ENCODE results near the gene EXOC4.

The EXOC4 gene

DNA sequence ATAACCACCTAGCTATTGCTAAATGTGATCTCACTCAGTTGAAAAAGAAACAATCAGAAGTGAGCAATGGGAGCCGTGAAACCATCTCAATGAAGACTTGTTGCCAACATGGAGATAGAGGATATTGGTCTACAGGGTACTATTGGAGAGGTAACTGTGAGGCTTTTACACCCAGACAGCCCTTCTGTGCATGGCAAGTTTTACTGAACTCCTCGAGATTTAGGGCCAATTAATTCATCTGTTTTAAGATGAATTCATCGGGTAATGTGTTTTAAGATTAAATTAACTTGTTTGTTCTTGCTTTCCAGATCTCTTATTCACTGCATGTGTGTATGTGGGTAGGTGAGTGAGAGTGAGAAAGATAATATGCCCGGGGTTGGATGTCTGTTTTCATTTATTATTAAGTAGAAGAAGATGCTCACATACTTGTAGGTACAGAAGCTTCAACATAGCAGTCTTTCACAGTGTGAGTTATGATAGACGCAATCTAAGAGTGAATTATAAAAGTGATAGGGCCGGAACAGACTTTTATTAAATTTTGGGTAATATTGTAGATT lies 323.8 kb downstream of the EXOC4 start:
- H3K27me3 ChIP-seq (ENCODE audit: control insufficient read depth in 1 of 2, insufficient read depth in 2 of 2, low read length in 2 of 2), result no peaks in the 10 kb centered on the region
- H3K27ac ChIP-seq (ENCODE audit: low read depth, low read length), result no peak overlapping the region
- no peak overlapping the region for H3K9ac ChIP-seq (ENCODE audit: low read length)
- no peaks in the 10 kb centered on the region for H3K9me3 ChIP-seq (ENCODE audit: low read length)
- H3K4me1 ChIP-seq (ENCODE audit: insufficient read depth, low read length), result no peaks in the 10 kb centered on the region
- no peak overlapping the region for H3K4me3 ChIP-seq (ENCODE audit: low read depth in 1 of 2, low read length in 2 of 2)
- H3K36me3 ChIP-seq (ENCODE audit: insufficient read depth, low read length), result no peaks in the 10 kb centered on the region

DNA sequence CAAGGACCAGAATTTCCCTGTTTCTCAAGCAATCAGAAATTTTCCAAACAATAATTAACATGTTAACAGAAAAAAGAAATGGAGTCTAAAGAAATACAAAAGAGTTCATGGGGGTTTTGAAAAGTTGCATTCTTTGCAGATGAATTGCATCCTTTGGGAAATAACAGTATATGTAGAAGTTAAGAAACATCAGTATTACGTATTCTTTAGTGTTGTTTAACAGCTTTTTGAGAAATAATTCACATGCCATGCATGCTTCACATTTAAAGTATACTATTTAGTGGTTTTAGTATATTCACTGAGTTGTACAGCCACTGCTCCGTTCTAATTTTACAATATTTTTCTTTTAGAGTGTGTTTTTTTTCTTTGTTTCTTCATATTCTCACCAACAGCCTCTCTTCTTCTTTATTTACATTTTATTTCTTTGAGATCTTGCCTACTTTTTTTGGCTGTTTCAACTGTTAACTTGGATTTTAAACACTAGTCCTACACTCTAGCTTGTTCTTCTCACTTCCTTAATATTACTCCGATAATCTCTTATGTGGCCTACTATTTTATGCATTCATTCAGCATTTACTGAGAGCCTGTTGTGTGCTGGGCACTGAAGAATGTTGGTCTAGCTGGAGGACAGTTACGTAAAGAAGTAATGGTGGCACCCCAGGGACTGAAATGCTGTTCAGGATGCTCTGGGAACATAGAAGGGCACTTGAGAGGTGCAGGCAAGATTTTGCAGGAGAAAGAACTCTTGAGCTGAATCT lies 330.1 kb downstream of the EXOC4 start:
- Histone ChIP-seq H3K36me3 (ENCODE audit: insufficient read depth, low read length) (no peaks in the 10 kb centered on the region), H3K27me3 (ENCODE audit: control insufficient read depth in 1 of 2, insufficient read depth in 2 of 2, low read length in 2 of 2) (no peaks in the 10 kb centered on the region), H3K9me3 (ENCODE audit: low read length) (no peaks in the 10 kb centered on the region), H3K27ac (ENCODE audit: low read depth, low read length) (no peak overlapping the region), H3K4me3 (ENCODE audit: low read depth in 1 of 2, low read length in 2 of 2) (no peak overlapping the region), H3K9ac (ENCODE audit: low read length) (no peak overlapping the region), H3K4me1 (ENCODE audit: insufficient read depth, low read length) (no peaks in the 10 kb centered on the region)

DNA sequence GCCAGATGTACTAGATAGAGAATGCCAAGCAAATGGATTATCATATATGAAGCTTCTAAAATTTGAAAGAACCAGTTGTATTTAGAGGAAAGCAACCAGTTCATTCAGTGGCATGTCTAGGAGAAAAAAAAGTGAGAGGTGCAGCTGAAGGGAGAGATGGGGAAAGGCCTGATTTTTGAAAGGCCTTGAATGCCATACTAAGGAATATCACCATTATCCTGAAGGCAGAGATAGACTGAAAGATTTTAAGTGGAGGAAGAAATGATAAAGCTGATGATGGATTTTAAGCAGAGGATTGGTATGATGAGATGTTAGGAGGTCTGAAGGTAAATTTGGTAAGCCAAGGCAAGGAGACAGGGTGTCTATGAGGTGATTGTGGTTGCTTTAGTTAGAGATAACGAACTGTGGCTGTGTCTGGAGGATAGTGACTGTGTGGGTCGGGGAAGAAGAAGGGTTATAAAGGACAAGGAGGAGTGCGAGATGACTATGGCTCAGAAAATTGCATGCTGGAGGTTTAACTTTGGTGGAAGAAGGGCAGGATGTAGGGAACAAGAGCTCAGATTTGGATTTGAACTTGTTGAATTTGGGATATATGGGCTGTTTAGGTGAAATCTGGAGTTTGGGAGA lies 330.8 kb downstream of the EXOC4 start:
- Histone ChIP-seq H3K4me1 (ENCODE audit: insufficient read depth, low read length) (no peaks in the 10 kb centered on the region), H3K4me3 (ENCODE audit: low read depth in 1 of 2, low read length in 2 of 2) (no peak overlapping the region), H3K9ac (ENCODE audit: low read length) (no peak overlapping the region), H3K27ac (ENCODE audit: low read depth, low read length) (no peak overlapping the region), H3K9me3 (ENCODE audit: low read length) (no peaks in the 10 kb centered on the region), H3K27me3 (ENCODE audit: control insufficient read depth in 1 of 2, insufficient read depth in 2 of 2, low read length in 2 of 2) (no peaks in the 10 kb centered on the region), H3K36me3 (ENCODE audit: insufficient read depth, low read length) (no peaks in the 10 kb centered on the region)

DNA sequence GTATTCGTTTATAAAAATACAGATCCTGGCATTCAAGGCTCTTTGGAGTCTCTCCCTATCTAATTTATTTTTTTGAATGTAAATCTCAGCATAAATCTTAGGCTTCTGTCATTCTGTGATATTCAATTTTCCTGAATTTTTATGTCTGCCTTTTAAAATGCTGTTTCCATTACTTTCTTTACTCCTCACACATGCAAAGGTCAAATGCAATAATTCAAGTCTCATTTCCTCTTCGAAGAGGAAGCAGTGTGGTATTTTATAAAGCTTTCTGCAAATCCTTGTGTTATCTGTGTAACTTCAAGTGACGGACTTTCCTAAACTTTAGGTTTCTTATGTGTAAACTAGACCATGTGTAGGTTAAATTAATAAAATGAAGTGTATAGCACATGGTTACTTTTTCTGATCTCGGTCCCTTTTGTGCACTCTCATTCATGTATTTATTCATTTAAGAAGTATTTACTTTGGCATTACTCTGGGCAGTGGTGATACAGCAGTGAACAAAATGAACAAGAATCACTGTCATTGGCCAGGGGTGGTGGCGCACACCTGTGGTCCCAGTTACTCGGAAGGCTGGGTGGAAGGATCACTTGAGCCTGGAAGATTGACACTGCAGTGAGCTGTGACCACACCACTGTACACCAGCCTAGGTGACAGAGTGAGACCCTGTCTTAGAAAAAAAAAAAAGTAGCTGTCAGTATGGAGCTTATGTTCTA lies 332.2 kb downstream of the EXOC4 start:
- Histone ChIP-seq H3K9ac (ENCODE audit: low read length) (no peak overlapping the region), H3K27ac (ENCODE audit: low read depth, low read length) (no peak overlapping the region), H3K27me3 (ENCODE audit: control insufficient read depth in 1 of 2, insufficient read depth in 2 of 2, low read length in 2 of 2) (no peaks in the 10 kb centered on the region), H3K4me3 (ENCODE audit: low read depth in 1 of 2, low read length in 2 of 2) (no peak overlapping the region), H3K4me1 (ENCODE audit: insufficient read depth, low read length) (no peaks in the 10 kb centered on the region), H3K36me3 (ENCODE audit: insufficient read depth, low read length) (no peaks in the 10 kb centered on the region), H3K9me3 (ENCODE audit: low read length) (no peaks in the 10 kb centered on the region)

DNA sequence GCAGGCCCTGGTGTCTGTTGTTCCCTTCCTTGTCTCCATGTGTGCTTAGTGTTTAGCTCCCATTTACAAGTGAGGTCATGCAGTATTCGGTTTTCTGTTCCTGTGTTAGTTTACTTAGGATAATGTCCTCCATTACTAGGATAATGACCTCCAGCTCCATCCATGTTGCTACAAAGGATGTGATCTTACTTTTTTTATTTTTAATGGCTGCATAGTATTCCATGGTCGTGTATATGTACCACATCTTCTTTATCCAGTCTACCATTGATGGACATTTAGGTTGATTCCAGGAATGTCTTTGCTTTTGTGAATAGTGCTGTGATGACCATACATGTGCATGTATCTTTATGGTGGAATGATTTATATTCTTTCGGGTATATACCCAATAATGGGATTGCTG lies 333.4 kb downstream of the EXOC4 start:
- H3K9ac ChIP-seq (ENCODE audit: low read length), result no peak overlapping the region
- no peaks in the 10 kb centered on the region for H3K36me3 ChIP-seq (ENCODE audit: insufficient read depth, low read length)
- no peaks in the 10 kb centered on the region for H3K27me3 ChIP-seq (ENCODE audit: control insufficient read depth in 1 of 2, insufficient read depth in 2 of 2, low read length in 2 of 2)
- no peaks in the 10 kb centered on the region for H3K4me1 ChIP-seq (ENCODE audit: insufficient read depth, low read length)
- no peak overlapping the region for H3K27ac ChIP-seq (ENCODE audit: low read depth, low read length)
- H3K4me3 ChIP-seq (ENCODE audit: low read depth in 1 of 2, low read length in 2 of 2), result no peak overlapping the region
- H3K9me3 ChIP-seq (ENCODE audit: low read length), result no peaks in the 10 kb centered on the region

DNA sequence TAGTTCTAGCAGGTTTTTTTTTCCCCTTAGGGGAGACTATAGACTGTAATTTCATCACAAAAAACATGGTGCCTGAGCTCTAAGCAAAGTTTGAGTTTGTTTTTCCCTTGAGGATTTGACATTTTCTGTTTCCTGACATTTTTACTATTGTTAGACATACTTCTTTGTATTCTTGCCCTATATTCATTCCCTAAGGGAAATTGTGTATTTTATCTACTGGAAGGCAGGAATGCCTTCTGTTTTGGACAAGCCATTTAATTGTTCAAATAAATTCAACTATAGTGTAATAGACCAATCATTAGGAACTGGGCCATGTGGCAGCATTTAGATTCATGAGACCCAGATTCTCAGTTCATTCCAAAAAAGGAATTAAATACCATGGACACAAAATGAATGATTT lies 335.0 kb downstream of the EXOC4 start:
- Histone ChIP-seq H3K27me3 (ENCODE audit: control insufficient read depth in 1 of 2, insufficient read depth in 2 of 2, low read length in 2 of 2) (no peaks in the 10 kb centered on the region), H3K9me3 (ENCODE audit: low read length) (no peaks in the 10 kb centered on the region), H3K27ac (ENCODE audit: low read depth, low read length) (no peak overlapping the region), H3K36me3 (ENCODE audit: insufficient read depth, low read length) (no peaks in the 10 kb centered on the region), H3K4me3 (ENCODE audit: low read depth in 1 of 2, low read length in 2 of 2) (no peak overlapping the region), H3K9ac (ENCODE audit: low read length) (no peak overlapping the region), H3K4me1 (ENCODE audit: insufficient read depth, low read length) (no peaks in the 10 kb centered on the region)

DNA sequence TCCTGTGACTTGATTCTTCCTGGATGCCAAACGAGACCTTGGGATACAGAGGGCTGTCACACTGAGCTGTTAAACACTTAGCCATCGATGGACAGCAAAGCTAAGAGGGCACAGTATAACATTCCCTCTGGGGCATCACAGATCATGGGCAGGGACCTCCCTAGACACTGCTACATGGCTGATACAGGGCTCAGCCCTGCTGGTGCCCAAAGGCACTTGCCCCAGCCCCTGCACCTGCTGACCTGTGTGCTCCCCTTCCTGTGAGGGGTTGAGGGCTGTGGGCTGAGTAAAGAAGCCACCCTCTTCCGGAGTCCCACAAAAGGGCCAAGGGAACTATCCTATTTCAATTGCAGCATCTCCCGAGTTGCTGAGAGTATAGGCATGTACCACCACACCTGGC lies 337.9 kb downstream of the EXOC4 start:
- Histone ChIP-seq H3K4me3 (ENCODE audit: low read depth in 1 of 2, low read length in 2 of 2) (no peak overlapping the region), H3K9ac (ENCODE audit: low read length) (no peak overlapping the region), H3K9me3 (ENCODE audit: low read length) (no peaks in the 10 kb centered on the region), H3K36me3 (ENCODE audit: insufficient read depth, low read length) (no peaks in the 10 kb centered on the region), H3K4me1 (ENCODE audit: insufficient read depth, low read length) (no peaks in the 10 kb centered on the region), H3K27me3 (ENCODE audit: control insufficient read depth in 1 of 2, insufficient read depth in 2 of 2, low read length in 2 of 2) (no peaks in the 10 kb centered on the region), H3K27ac (ENCODE audit: low read depth, low read length) (no peak overlapping the region)

DNA sequence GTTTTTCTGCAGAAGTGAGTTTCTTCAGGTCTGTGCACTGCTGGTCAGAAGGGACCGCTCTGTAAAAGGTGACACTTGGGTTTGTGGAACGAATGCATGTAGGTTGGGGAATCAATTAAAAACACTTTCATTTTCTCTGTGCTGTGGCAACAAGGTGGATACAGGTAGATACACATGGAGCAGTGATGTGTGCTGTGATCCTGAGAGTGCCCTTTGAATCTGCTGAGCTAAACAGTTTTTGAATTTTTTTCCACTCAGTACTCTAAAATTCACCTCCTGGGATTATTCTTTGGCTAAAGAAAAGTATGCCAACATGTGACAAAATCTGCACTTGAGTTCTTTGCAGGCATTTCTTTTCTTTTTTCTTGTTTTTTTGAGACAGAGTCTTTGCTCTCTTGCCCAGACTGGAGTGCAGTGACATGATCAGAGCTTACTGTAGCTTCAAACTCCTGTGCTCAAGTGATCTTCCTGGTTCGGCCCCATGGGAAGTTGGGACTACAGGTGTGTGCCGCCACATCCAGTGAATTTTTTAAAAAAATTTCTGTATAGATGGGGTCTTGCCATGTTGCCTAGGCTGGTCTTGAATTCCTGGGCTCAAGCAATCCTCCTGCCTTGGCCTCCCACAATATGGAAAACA lies 338.9 kb downstream of the EXOC4 start:
- H3K4me3 ChIP-seq (ENCODE audit: low read depth in 1 of 2, low read length in 2 of 2), result no peak overlapping the region
- H3K27ac ChIP-seq (ENCODE audit: low read depth, low read length), result no peak overlapping the region
- no peaks in the 10 kb centered on the region for H3K36me3 ChIP-seq (ENCODE audit: insufficient read depth, low read length)
- no peak overlapping the region for H3K9ac ChIP-seq (ENCODE audit: low read length)
- H3K4me1 ChIP-seq (ENCODE audit: insufficient read depth, low read length), result no peaks in the 10 kb centered on the region
- H3K9me3 ChIP-seq (ENCODE audit: low read length), result no peaks in the 10 kb centered on the region
- no peaks in the 10 kb centered on the region for H3K27me3 ChIP-seq (ENCODE audit: control insufficient read depth in 1 of 2, insufficient read depth in 2 of 2, low read length in 2 of 2)

DNA sequence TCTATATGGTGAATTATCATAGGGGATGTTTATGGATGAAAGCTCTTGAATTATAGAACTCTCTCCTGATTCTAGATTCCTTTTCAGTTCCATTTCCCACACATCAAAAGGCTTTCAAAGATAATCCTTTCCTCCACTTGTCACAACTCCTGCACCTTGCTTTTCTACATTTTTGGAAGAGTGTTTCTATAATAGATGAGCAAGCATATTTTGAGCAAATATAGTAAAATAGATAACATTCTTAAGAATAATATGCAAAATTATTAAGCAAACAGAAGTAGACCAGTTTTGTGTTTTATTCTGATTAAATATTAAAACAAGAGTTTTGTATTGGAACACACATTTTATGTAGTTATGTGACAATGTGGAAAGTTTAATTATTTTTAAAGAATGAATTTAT lies 340.7 kb downstream of the EXOC4 start:
- Histone ChIP-seq H3K4me1 (ENCODE audit: insufficient read depth, low read length) (no peaks in the 10 kb centered on the region), H3K9ac (ENCODE audit: low read length) (no peak overlapping the region), H3K27me3 (ENCODE audit: control insufficient read depth in 1 of 2, insufficient read depth in 2 of 2, low read length in 2 of 2) (no peaks in the 10 kb centered on the region), H3K27ac (ENCODE audit: low read depth, low read length) (no peak overlapping the region), H3K36me3 (ENCODE audit: insufficient read depth, low read length) (no peaks in the 10 kb centered on the region), H3K9me3 (ENCODE audit: low read length) (no peaks in the 10 kb centered on the region), H3K4me3 (ENCODE audit: low read depth in 1 of 2, low read length in 2 of 2) (no peak overlapping the region)

DNA sequence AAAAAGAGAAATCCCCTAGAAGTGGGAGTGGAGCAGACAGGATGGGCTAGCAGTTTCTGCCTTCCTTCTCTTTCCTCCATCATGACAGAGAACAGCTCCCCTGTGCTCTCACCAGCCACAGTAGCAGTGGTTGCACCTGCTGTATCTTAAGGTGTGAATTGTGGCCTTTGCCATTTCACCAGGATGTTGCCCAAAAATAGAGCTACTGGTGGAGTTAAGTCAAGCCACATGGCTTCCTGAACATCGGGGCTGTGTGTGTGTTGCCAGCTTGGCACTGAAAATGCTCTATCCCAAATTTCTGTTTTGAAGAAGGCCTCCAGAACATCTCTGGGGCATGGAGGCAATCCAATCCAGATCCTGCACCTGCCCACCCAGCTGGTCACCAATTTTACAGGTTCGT lies 348.7 kb downstream of the EXOC4 start:
- Histone ChIP-seq H3K27me3 (ENCODE audit: control insufficient read depth in 1 of 2, insufficient read depth in 2 of 2, low read length in 2 of 2) (no peaks in the 10 kb centered on the region), H3K4me3 (ENCODE audit: low read depth in 1 of 2, low read length in 2 of 2) (no peak overlapping the region), H3K9ac (ENCODE audit: low read length) (no peak overlapping the region), H3K4me1 (ENCODE audit: insufficient read depth, low read length) (no peaks in the 10 kb centered on the region), H3K36me3 (ENCODE audit: insufficient read depth, low read length) (no peaks in the 10 kb centered on the region), H3K27ac (ENCODE audit: low read depth, low read length) (no peak overlapping the region), H3K9me3 (ENCODE audit: low read length) (no peaks in the 10 kb centered on the region)

DNA sequence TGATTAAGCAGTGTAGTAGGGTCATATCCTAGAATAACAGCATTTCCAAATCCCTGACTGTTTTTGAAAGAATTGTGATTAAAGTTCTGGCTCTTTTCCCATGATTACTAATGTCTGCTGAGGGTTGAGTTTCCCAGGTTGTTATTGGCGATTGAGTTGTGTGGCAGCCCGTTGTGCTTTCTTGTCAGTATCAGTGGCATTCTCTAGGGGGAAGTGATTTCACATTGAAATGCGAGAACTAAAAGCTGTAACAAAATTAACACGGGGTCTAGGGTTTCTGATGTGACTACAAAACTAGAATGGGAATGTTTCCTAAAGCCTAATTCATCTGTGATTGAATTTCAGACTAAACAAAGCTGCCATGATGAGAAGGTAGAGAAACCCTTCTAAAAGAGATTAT lies 349.4 kb downstream of the EXOC4 start:
- H3K27ac ChIP-seq (ENCODE audit: low read depth, low read length), result no peak overlapping the region
- H3K4me3 ChIP-seq (ENCODE audit: low read depth in 1 of 2, low read length in 2 of 2), result no peak overlapping the region
- no peaks in the 10 kb centered on the region for H3K36me3 ChIP-seq (ENCODE audit: insufficient read depth, low read length)
- H3K4me1 ChIP-seq (ENCODE audit: insufficient read depth, low read length), result no peaks in the 10 kb centered on the region
- no peak overlapping the region for H3K9ac ChIP-seq (ENCODE audit: low read length)
- no peaks in the 10 kb centered on the region for H3K9me3 ChIP-seq (ENCODE audit: low read length)
- H3K27me3 ChIP-seq (ENCODE audit: control insufficient read depth in 1 of 2, insufficient read depth in 2 of 2, low read length in 2 of 2), result no peaks in the 10 kb centered on the region

Measured in muscle layer of colon (tissue), 2 donors.